HT1080 (cell line): Measurements from ENCODE around the gene KANSL3. TPM values are rescaled to one million over a fixed set of nuclear protein-coding genes. Genes with fewer than 3 reads are reported as not detected.
A peak's percentile ranks its signal among the peaks of the same experiment; 100 is the strongest.
"Not testable (repeated sequence)": the region's sequence is repeated elsewhere in the genome, so short reads cannot be mapped to it uniquely, and the experiment has no call there.

Experiments
- DNase-seq: peaks from one replicate; pipeline ENCODE4 v3.0.0-alpha.2; 2015; ENCODE audit warnings: low read depth
- total RNA-seq: library from RNA; depleted of rRNA; stranded (reverse); fragments of >200 nt; shearing (Covaris generic); gene quantifications from 2 replicates; pipeline ENCODE4 v1.2.3, GENCODE V29; 2014

The KANSL3 gene
- total RNA-seq, 1 experiment from 2014 or later = 13.2 TPM

DNA sequence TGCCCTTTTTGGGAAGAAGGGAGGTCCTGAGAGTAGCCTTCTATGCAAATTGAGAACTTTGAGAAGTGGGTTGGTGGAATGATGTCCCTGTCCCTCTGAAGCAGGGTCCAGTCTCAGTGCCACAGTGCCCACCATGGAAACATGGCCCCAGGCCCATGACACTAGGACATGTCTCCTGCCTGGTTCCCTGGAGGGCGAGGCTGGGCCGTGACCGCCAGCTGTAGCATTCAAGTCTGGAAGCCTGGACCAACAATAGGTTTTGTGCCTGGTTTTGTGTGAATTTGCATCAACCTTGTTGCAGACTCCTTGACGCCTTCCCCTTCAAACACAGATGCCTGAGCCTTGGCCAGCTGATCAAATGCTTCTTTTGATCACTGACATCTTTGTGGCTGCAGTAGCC lies 74.1 kb downstream of the KANSL3 start:
- DNase-seq = no peak

DNA sequence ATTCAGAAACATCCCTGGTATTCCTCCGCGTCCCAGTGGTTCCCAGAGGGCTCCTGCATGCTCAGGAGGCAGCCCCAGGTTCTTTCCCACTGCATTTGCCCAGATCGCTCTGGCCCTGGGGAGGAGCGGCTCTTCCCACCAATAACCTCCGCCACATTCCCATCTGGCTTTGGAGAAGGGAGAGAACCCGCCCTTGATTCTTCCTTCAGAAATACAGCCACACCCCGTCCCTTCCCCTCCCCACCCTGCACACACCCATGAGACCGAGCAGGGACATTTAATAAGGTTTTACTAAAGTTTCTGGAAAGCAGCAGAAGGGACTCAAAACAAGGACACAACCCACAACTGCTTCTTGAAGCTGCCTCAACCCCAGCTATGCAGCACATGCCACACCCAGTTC lies 79.6 kb downstream of the KANSL3 start:
- DNase-seq = no peak

DNA sequence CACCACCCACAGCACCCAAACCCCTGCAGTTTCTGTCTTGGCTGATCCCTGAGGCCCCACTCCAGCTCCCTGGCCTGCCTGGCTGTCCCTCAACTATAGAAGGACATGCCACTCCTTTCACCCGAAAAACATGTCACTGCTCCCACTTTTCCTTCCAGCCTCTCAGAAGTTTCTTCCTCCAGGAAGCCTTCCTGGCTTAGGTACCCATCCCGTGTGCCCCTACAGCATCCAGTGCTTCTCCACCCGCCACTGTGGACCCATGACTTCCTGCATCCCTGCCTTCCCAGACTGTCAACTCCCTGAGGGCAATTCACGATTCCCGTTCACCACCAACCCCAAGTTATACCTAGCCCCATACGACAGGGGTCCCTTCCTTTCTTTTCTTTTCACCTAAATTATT lies 80.1 kb downstream of the KANSL3 start:
- no peak for DNase-seq

DNA sequence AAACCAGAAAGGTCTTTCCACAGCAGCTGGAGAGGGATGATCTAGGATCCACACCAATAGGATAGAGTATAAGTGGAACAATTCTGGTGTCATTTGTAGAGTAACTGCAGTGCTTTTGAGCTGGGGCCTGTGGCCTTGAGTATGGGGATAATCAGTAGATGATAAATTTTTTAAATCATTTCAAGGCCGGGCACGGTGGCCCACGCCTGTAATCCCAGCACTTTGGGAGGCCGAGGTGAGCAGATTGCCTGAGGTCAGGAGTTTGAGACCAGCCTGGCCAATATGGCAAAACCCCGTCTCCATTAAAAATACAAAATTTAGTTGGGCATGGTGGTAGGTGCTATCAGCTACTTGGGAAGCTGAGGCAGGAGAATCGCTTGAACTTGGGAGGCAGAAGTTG lies 80.7 kb downstream of the KANSL3 start:
- DNase-seq = not testable (repeated sequence)

DNA sequence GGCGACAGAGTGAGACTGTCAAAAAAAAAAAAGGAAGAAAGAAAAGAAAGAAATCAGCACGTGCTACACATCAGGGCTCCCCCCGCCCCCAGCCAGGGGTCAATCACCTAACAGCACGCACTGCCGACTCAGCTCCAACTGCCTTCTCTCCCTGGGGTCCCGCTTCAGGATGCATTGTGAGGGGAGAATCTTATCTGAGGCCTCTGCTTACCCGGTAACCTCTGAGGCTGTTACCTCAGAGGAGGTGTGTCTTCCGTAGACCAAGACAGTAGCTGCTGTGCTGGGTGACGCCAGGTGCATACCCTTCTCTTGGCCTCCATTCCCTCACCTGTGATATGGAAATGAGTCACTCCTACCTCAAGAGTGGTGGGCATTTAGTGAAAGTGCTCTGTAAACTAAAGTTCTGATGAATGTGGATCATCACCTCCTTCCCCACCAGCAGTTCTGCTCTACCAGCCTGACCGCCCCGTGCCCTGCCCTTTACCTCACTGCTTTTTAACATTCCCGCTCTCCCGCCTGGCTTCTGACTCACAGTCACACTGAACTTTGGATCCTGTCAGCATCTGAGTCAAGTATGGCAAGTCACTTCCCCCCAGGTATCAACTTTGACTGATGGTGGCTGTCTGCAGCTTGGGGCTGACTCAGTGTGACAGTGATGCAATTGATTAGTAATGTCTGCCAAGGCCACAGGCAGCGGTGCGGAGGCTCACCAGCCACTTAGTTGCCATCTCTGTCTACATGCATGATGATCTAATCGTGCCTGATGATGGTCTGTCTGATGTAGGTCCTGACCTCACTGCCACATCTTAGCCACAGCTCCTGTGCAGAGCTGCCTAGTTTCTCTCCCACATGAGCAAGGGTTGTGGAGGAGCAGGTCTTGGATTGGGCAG lies 81.4 kb downstream of the KANSL3 start:
- peak; percentile 92 for DNase-seq

DNA sequence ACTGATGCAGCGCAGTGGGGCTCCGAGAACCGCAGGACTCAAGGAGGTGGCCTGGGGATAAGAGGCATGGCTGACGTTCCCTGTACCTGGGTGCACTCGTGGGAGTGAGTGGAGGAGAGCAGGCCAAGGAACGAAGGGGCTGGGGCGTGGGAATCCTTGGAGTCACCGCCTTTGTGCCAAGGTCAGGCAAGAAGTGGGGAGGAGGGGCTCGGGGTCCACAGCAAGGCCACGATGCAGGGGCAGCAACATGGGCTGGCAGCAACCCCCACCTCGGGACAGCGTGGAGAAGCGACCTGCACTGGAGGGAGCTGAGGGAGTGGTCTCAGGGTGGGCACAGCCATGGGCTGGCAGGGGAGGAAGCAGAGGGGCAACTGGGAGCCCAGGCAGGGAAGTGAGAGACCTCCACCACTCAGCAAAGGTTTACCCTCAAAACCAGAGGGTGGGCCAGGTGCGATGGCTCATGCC lies 82.9 kb downstream of the KANSL3 start:
- no peak for DNase-seq

DNA sequence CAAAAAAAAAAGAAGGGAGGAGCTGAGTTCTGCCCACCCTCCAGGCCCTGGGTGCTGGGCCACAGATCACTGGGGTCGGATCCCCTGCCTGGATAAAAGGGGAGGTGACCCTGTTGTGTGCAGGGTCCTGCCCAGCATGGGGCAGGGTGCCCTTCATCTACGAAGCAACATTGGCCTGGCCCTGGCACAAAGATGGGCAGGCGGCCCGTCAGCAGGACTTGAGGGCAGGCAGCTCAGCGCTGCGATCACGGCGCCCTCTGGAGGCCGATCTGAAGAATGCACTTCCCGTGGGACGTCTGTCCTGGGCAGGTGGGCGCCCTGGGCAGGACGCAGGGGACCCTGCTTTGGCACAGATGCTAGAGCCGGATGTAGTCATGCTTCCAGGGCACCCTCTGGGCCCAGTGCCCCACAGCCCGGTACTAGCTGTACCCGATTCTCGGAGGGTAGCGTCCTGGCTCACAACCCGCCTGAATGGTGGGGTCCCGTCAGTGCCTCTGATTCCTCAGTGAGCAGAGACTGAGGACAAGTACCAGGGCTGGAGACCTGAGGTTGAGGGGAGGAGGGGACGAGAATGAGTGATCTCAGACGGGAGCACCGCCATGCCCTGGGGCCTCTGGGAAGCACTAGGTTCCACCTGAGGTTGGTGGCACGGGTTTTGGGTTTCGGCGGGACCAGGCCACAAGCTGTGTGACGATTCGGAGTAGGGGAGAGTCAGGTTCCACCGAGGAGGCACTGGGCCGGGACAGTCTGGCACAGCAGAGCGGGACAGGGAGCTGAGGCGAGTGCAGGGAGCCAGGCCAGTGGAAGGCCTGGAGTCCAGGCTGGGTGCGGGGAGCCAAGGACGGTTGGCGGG lies 83.6 kb downstream of the KANSL3 start:
- DNase-seq = no peak

DNA sequence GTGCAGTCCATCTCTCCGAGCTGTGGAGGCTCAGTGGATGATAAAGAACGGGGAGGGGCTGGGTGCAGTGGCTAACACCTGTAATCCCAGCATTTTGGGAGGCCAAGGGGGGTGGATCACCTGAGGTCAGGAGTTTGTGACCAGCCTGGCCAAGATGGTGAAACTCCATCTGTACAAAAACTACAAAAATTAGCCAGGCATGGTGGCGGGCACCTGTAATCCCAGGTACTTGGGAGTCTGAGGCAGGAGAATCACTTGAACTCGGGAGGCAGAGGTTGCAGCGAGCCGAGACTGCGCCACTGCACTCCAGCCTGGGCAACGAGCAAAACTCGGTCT lies 84.2 kb downstream of the KANSL3 start:
- DNase-seq = not testable (repeated sequence)

DNA sequence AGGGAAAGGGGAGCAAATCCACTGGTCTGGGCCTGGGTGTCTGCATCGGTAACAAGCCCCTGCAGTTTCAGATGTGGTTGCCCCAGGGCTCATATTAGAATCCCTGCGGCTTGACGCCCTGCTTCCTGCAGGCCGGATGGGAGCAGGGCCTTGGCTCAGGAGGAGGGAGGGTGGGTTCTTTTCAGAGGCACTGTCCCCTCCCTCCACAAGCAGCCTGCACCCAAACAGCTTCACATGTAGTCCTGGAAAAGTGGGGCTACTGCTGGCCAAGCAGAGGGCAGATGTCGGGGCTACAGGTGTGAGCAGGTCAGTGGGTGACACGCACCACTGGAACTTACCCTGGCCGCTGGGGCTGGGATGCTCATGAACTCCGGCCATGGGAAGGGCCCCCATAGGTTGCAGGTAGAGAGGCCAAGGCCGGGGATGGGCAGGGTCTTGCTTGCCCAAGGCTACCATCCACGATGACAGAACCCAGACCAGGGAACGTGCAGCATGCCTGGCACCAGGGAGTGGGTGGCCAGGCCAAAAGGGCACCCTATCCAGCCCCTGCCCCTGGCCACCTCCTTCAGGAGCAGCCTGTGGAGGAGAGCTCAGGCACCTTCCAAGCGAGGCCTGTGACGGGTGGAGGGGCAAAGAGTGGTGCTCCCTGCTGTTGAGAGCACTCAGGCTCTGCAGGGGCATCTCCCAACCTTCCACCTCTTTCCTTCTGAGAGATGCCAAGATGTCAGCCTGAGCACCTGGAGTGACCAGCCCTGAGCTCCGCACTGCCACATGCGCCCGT lies 84.7 kb downstream of the KANSL3 start:
- DNase-seq = no peak

DNA sequence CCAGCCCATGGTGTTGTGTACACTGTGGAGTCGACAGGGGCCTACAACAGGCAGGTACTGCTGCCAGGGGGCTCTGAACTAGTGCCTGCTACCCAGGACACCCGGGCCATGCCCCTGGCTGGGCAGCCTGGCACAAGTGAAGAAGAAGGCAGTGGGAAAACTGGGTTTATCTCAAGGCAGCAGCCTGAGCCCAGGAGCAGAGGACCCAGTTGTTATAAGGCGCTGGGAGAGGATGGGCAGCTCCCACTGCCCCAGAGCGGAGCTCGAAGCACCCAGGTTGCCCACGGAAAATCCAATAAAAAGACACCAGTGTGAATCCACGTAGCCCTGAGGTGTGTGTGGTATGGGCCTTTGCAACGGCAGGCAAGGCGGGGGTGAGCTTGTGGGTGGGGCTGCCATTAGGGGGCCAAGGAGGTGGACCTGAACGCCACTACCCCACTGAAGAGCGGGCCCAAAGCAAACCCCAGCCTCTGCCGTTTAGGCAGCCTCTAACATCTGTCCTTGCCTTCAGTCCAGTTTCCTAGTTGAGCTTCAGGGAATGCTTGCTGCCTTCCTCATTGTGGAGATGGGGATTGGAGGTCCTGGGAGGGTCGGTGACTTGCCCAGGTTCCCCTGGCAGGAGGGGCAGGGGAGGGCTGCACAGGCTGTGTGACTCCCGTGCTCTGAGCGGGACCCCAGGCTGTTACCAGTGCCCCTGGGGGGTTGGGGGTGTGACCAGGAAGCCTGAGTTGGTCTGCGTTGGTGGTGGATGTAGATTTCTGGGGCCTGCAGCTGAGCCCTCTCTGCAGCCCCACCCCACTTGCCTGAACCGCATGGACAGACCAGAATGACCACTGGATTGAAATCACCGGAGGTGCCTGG lies 85.6 kb downstream of the KANSL3 start:
- DNase-seq = no peak

DNA sequence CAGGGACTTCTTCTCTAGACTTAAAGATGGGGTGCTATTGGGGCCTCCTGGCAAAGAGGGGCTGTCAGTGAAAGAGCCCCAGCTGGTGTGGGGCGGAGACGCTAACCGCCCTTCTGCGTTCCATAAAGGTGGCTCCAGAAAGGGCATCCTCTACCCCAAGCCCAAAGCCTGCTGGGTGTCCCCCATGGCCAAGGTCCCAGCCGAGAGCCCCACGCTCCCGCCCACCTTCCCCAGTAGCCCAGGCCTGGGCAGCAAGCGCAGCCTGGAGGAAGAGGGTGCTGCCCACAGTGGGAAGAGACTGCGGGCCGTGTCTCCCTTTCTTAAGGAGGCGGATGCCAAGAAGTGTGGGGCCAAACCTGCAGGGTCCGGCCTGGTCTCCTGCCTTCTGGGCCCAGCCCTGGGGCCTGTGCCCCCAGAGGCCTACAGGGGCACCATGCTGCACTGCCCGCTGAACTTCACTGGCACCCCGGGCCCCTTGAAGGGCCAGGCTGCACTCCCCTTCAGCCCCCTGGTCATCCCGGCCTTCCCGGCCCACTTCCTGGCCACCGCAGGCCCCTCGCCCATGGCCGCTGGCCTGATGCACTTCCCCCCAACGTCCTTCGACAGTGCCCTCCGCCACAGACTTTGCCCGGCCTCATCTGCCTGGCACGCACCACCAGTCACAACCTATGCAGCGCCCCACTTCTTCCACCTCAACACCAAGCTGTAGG lies 86.4 kb downstream of the KANSL3 start:
- DNase-seq = no peak

DNA sequence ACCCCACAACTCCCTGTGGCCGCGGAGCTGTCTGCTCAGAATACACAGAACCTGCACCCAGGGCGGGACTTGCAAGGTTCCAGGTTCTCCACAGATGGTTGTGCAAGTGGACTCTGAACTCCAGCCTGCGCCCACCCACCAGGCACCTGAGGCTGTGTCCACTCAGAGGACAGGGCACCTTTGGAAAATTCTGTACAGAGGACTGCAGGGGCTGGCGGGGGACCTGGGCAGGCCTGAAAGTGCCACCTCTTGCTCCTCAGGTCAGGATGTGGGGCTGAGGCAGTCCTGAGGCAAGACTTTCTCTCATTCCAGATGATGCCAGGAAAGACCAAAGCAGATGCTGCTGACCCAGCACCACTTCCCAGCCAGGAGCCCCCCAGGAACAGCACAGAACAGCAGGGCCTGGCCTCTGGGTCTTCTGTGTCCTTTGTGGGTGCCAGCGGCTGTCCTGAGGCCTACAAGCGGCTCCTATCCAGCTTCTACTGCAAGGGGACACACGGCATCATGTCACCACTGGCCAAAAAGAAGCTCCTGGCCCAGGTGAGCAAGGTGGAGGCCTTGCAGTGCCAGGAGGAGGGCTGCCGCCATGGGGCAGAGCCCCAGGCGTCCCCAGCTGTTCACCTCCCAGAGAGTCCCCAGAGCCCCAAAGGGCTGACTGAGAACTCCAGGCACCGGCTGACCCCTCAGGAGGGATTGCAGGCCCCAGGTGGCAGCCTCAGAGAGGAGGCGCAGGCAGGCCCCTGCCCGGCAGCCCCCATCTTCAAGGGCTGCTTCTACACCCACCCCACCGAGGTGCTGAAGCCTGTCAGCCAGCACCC lies 87.1 kb downstream of the KANSL3 start:
- no peak for DNase-seq

DNA sequence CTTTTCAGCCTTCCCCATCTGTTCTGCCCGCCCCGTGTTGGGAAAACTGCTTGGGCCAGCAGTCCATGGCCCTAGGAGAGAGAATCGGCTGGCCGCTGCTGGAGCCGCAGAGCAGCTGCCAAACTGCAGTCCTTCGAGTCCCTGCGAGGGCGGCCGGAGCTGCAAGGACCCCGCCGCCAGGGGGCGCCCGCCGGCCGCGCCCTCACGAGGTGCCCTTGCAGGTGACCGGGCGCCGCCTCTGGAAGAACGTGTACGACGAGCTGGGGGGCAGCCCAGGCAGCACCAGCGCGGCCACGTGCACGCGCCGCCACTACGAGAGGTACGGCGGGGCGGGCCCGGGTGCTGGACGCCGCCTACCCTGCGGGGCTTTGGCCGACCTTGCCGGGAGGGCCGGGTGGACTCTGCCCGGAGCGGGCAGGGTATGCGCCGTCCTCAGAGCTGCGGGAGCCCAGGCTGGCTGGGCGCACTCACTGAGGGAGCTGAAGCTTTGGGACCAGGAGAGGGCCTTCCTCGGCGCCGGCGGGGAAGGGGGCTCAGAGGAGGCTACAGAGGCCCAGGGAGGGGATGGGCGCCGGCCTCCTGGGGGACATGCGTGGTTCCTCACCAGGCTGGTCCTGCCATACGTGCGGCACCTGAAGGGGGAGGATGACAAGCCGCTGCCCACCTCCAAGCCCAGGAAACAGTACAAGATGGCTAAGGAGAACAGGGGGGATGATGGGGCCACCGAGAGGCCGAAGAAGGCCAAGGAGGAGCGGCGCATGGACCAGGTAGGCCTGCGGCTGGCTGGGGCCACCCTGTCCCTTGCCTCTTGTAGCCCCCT lies 87.9 kb downstream of the KANSL3 start:
- no peak for DNase-seq

DNA sequence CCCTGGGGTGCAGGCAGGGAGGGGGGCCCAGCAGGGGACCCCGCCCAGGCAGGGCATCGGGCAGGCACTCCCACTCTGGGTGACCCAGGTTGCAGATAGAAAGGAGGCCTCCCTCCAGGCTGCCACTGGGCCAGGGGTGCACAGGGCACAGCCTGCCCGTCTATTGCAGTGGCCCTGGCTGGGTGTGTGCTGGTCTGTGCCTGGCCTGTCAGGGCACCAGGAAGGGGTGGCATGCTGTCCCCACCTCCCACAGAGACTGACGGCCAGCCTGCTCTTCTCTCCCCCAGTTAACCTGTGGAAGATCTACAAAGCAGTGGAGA lies 88.7 kb downstream of the KANSL3 start:
- no peak for DNase-seq

DNA sequence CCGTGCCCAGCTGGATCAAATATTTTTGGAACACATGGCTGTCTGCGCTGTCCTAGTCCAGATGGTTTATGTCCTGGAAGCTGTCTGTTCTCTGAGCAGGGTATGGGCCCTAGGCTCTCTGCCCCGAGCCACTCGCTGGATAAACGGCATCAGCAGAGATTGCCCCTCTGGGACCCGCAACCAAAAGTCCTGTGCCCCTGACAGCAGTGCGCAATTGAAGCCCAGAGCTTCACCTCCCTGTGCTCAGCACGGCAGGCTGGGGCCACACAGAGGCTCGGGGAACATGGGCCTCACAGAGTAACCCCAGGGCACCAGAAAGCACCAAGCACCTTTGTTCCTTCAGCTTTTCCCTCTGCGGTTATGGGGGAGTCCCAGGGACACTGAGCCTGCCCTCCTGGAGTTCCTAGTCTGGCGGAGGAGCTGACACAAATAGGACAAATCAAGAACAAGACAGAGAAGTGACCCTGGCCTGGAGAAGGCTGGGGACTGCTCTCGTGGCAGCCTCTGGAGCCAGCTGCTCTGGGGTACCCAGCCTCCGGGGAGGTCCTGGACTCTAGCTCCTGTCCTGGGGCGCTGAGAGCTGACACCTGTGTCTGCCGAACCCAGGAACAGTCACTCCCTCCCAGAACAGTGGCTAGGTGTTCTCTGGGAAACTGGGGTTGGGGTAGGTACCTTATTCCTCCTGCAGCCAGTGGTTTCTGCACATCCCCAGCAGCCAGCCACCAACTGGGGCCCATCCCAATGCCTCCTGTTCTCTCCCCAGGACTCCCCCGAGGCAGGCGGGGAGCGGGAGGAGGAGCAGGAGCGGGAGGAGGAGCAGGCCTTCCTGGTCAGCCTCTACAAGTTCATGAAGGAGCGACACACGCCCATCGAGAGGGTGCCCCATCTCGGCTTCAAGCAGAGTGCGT lies 89.3 kb downstream of the KANSL3 start:
- no peak for DNase-seq

DNA sequence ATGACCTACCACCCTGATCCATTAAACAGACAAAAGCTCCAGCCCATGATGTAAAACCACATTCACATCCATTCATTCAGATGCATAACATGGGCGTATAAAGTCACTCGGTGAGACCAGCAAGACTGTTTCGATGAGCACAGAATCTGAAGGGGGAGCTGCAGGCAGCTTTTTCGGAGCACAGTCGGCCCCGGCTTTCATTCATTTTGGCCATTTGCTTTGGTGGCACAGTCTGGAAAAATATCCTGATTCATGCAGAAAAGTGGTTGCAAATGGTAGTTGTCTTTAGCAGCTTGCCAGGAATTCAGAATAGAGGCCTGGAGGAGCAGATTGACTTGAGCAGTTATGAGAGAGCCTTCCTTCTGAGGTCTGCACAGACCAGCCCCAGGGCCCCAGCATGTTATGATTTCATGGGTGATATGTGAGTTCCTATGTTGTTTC lies 90.4 kb downstream of the KANSL3 start:
- DNase-seq = no peak

DNA sequence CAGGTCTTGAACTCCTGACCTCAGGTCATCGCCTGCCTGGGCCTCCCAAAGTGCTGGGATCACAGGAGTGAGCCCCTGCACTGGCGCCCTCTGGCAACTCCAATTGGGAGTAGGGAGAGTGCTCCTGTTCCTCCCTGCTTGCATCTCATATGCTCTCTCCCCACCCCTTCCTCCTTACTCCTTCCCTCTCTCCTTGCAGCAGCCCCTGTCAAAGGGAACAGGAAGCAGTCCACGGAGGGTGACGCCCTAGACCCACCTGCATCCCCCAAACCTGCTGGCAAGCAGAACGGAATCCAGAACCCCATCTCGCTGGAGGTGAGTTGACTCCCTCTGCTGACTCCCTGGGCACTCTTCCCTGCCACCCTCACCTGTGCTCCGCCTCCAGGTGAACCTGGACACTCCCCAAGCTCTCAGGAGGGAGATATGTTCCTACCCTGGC lies 90.9 kb downstream of the KANSL3 start:
- no peak for DNase-seq
